ENCODE results near the gene PDE8B. TPM values are rescaled to one million over a fixed set of nuclear protein-coding genes. Genes with fewer than 3 reads are reported as not detected.

Gene PDE8B
- total and polyA plus RNA-seq, 4 donors, result 0.19 to 0.82 (median 0.49) TPM

DNA sequence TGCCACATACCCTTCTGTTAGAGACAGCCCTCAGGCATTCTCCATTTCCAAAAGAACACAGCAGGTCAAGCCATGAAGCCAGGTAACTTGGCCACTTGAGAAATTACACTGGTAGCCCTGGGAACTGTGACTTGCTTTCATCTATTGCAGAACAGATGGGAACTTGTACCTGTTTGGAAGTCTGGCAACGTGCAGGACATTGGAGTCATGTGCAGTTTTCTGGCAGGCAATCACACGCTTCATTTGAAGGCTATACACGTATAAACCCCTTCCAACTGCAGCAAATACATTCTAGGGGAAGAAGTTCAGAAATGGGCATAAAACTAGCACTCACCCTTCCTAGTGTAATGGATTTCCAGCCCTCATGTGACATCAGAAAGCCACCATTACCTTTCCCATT, 227.6 kb downstream of the PDE8B start:
- Histone ChIP-seq H3K9ac (ENCODE audit: low read depth in 1 of 2, low read length in 2 of 2) (no peak overlapping the region), H3K36me3 (ENCODE audit: control insufficient read depth in 4 of 4, insufficient read depth in 3 of 4, low read depth in 1 of 4, low read length in 3 of 4) (peaks cover 0 to 17% (median 4%) of the 10 kb centered on the region in 4 donors), H3K27ac (ENCODE audit: low read depth in 1 of 2, low read length in 2 of 2) (no peak overlapping the region), H3K9me3 (ENCODE audit: control insufficient read depth in 4 of 4, low read length in 3 of 4) (no peaks in the 10 kb centered on the region), H3K4me3 (ENCODE audit: low read depth in 1 of 3, low read length in 3 of 3) (no peak overlapping the region), H3K4me1 (ENCODE audit: control insufficient read depth in 4 of 4, insufficient read depth in 4 of 4, low read length in 3 of 4) (no peaks in the 10 kb centered on the region), H3K27me3 (ENCODE audit: control insufficient read depth in 4 of 4, insufficient read depth in 4 of 4, low read length in 3 of 4) (no peaks in the 10 kb centered on the region)
- TF ChIP-seq HNF4G (IDR thresholded peaks at IDR 0.05) (no peak), HNF4A (conservative IDR thresholded peaks at IDR 0.05) (no peak), SP1 (IDR thresholded peaks at IDR 0.05) (no peak), NR2F2 (IDR thresholded peaks at IDR 0.05) (no peak), YY1 (IDR thresholded peaks at IDR 0.05) (no peak), GABPA (IDR thresholded peaks at IDR 0.05 in 1 of 2, conservative IDR thresholded peaks at IDR 0.05 in 1 of 2) (no peak)
- TF ChIP-seq, protein P1, sequence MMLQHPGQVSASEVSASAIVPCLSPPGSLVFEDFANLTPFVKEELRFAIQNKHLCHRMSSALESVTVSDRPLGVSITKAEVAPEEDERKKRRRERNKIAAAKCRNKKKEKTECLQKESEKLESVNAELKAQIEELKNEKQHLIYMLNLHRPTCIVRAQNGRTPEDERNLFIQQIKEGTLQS (IDR thresholded peaks at IDR 0.05), result no peak
- TF ChIP-seq, protein P2, sequence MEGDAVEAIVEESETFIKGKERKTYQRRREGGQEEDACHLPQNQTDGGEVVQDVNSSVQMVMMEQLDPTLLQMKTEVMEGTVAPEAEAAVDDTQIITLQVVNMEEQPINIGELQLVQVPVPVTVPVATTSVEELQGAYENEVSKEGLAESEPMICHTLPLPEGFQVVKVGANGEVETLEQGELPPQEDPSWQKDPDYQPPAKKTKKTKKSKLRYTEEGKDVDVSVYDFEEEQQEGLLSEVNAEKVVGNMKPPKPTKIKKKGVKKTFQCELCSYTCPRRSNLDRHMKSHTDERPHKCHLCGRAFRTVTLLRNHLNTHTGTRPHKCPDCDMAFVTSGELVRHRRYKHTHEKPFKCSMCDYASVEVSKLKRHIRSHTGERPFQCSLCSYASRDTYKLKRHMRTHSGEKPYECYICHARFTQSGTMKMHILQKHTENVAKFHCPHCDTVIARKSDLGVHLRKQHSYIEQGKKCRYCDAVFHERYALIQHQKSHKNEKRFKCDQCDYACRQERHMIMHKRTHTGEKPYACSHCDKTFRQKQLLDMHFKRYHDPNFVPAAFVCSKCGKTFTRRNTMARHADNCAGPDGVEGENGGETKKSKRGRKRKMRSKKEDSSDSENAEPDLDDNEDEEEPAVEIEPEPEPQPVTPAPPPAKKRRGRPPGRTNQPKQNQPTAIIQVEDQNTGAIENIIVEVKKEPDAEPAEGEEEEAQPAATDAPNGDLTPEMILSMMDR (IDR thresholded peaks at IDR 0.05; ENCODE audit: low read depth, low read length, missing input control), result no peak
- DNase-seq (ENCODE audit: low spot score), result no peak
- WGBS, result 88% methylated on average over 3 of the region's 3 CpGs

DNA sequence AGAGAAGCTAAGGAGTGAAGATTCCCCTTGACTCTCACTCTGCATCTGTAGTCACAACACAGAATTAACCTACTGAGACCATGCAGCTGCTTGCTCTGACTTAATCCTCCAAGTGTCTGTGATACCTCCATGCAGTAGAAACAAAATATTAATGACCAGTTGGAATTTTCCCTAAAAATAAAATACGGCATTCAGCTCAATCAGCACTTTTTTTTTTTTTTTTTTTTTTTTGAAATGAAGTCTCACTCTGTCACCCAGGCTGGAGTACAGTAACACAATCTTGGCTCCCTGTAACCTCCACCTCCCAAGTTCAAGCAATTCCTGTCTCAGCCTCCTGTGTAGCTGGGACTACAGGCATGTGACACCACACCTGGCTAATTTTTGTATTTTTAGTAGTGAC, 233.2 kb downstream of the PDE8B start:
- H3K36me3 ChIP-seq (ENCODE audit: control insufficient read depth in 4 of 4, insufficient read depth in 3 of 4, low read depth in 1 of 4, low read length in 3 of 4), result peaks cover 3 to 15% (median 7%) of the 10 kb centered on the region in 4 donors
- no peak for DNase-seq (ENCODE audit: low spot score)
- H3K27me3 ChIP-seq (ENCODE audit: control insufficient read depth in 4 of 4, insufficient read depth in 4 of 4, low read length in 3 of 4), result no peaks in the 10 kb centered on the region
- H3K4me3 ChIP-seq (ENCODE audit: low read depth in 1 of 3, low read length in 3 of 3), result no peak overlapping the region
- TF ChIP-seq HNF4G (IDR thresholded peaks at IDR 0.05), result no peak
- no peak for TF ChIP-seq TAF1 (conservative IDR thresholded peaks at IDR 0.05)
- no peak for TF ChIP-seq HNF4A (conservative IDR thresholded peaks at IDR 0.05)
- no peak for TF ChIP-seq EGR1 (IDR thresholded peaks at IDR 0.05; ENCODE audit: low read depth in 2 of 2)
- TF ChIP-seq SP1 (IDR thresholded peaks at IDR 0.05), result no peak
- no peak for TF ChIP-seq GABPA (IDR thresholded peaks at IDR 0.05 in 1 of 2, conservative IDR thresholded peaks at IDR 0.05 in 1 of 2)
- no peak for TF ChIP-seq FOXA1 (IDR thresholded peaks at IDR 0.05)
- no peak for TF ChIP-seq RAD21 (IDR thresholded peaks at IDR 0.05)
- TF ChIP-seq, protein P2 (IDR thresholded peaks at IDR 0.05; ENCODE audit: low read depth, low read length, missing input control), result no peak
- no peak for TF ChIP-seq YY1 (IDR thresholded peaks at IDR 0.05)
- TF ChIP-seq, protein P1 (IDR thresholded peaks at IDR 0.05), result no peak
- no peak overlapping the region for H3K9ac ChIP-seq (ENCODE audit: low read depth in 1 of 2, low read length in 2 of 2)
- H3K9me3 ChIP-seq (ENCODE audit: control insufficient read depth in 4 of 4, low read length in 3 of 4), result no peaks in the 10 kb centered on the region
- 92% methylated on average over 1 of the region's 1 CpG for WGBS
- H3K27ac ChIP-seq (ENCODE audit: low read depth in 1 of 2, low read length in 2 of 2), result no peak overlapping the region
- H3K4me1 ChIP-seq (ENCODE audit: control insufficient read depth in 4 of 4, insufficient read depth in 4 of 4, low read length in 3 of 4), result no peaks in the 10 kb centered on the region

DNA sequence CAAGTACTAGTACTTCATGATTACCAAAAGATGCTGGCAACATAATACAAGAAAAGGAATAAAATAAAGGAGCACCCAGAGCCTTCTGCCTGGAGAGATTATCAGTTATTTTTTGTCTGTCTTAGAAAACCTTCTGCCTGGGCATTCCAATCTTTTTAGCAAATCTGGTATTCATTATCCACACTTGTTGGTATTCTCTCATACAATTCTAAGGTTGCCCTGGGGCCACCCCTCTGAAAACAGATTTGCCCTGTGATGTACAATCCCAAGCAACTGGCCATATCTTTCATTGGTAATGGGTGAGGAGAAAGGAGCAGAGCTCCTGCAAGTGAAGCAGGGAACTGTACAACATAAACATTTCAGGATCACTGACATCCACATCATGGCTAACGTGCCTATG, 233.9 kb downstream of the PDE8B start:
- no peak for DNase-seq (ENCODE audit: low spot score)
- Histone ChIP-seq H3K27ac (ENCODE audit: low read depth in 1 of 2, low read length in 2 of 2) (no peak overlapping the region), H3K4me3 (ENCODE audit: low read depth in 1 of 3, low read length in 3 of 3) (no peak overlapping the region), H3K9ac (ENCODE audit: low read depth in 1 of 2, low read length in 2 of 2) (no peak overlapping the region), H3K36me3 (ENCODE audit: control insufficient read depth in 4 of 4, insufficient read depth in 3 of 4, low read depth in 1 of 4, low read length in 3 of 4) (peaks cover 3 to 18% (median 7%) of the 10 kb centered on the region in 4 donors), H3K4me1 (ENCODE audit: control insufficient read depth in 4 of 4, insufficient read depth in 4 of 4, low read length in 3 of 4) (no peaks in the 10 kb centered on the region), H3K27me3 (ENCODE audit: control insufficient read depth in 4 of 4, insufficient read depth in 4 of 4, low read length in 3 of 4) (no peaks in the 10 kb centered on the region), H3K9me3 (ENCODE audit: control insufficient read depth in 4 of 4, low read length in 3 of 4) (no peaks in the 10 kb centered on the region)
- TF ChIP-seq, protein P3, sequence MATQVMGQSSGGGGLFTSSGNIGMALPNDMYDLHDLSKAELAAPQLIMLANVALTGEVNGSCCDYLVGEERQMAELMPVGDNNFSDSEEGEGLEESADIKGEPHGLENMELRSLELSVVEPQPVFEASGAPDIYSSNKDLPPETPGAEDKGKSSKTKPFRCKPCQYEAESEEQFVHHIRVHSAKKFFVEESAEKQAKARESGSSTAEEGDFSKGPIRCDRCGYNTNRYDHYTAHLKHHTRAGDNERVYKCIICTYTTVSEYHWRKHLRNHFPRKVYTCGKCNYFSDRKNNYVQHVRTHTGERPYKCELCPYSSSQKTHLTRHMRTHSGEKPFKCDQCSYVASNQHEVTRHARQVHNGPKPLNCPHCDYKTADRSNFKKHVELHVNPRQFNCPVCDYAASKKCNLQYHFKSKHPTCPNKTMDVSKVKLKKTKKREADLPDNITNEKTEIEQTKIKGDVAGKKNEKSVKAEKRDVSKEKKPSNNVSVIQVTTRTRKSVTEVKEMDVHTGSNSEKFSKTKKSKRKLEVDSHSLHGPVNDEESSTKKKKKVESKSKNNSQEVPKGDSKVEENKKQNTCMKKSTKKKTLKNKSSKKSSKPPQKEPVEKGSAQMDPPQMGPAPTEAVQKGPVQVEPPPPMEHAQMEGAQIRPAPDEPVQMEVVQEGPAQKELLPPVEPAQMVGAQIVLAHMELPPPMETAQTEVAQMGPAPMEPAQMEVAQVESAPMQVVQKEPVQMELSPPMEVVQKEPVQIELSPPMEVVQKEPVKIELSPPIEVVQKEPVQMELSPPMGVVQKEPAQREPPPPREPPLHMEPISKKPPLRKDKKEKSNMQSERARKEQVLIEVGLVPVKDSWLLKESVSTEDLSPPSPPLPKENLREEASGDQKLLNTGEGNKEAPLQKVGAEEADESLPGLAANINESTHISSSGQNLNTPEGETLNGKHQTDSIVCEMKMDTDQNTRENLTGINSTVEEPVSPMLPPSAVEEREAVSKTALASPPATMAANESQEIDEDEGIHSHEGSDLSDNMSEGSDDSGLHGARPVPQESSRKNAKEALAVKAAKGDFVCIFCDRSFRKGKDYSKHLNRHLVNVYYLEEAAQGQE (IDR thresholded peaks at IDR 0.05), result no peak
- TF ChIP-seq RXRA (IDR thresholded peaks at IDR 0.05) (no peak), SP1 (IDR thresholded peaks at IDR 0.05) (no peak), JUND (IDR thresholded peaks at IDR 0.05) (no peak), FOXA2 (IDR thresholded peaks at IDR 0.05) (no peak), TAF1 (conservative IDR thresholded peaks at IDR 0.05) (no peak), NR2F2 (IDR thresholded peaks at IDR 0.05) (no peak)
- TF ChIP-seq, protein P2 (IDR thresholded peaks at IDR 0.05; ENCODE audit: low read depth, low read length, missing input control), result no peak
- WGBS, result 100% methylated on average over 1 of the region's 1 CpG
